ENCODE results near the gene STK17B.

Gene STK17B

DNA sequence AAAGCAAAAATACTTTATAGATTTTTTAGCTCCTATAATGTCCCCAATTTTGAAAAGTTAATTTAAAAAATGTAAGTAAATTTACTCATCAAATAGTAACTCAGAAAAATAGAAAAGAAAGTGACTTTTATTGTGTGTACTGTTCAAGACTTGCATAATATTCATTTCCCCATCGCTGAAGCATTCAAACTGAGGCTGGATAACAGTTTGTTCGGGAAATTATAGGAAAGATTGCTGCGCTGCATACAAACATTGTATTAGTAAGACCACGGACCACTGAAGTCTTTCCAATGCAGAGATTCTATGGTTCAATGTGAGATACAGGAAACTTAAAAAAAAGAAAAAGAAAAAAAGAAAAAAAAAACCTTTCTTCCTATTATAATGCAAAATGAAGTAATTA lies 10.4 kb downstream of the STK17B start:
- Histone ChIP-seq H3K9me3 (ENCODE audit: control insufficient read depth, insufficient read depth, low read depth, low read length) (no peaks in the 10 kb centered on the region), H3K4me3 (ENCODE audit: low read depth, low read length) (no peak overlapping the region), H3K36me3 (ENCODE audit: control insufficient read depth in 2 of 2, insufficient read depth in 1 of 2, low read length in 2 of 2) (peaks cover 16 to 18% of the 10 kb centered on the region in 2 experiments), H3K27ac (ENCODE audit: extremely low read depth, low read depth, low read length) (no peak overlapping the region), H3K4me1 (ENCODE audit: control insufficient read depth, insufficient read depth, low read length) (peaks cover 6% of the 10 kb centered on the region; the same call in 1 of the 2 replicates)
- TF ChIP-seq ZNF184 (tag by site-specific recombination; IDR thresholded peaks at IDR 0.05) = no peak
- TF ChIP-seq, protein P1, sequence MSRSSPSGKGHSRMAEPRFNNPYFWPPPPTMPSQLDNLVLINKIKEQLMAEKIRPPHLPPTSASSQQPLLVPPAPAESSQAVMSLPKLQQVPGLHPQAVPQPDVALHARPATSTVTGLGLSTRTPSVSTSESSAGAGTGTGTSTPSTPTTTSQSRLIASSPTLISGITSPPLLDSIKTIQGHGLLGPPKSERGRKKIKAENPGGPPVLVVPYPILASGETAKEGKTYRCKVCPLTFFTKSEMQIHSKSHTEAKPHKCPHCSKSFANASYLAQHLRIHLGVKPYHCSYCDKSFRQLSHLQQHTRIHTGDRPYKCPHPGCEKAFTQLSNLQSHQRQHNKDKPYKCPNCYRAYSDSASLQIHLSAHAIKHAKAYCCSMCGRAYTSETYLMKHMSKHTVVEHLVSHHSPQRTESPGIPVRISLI (tag by site-specific recombination; IDR thresholded peaks at IDR 0.05) = 0 out of 2 replicates have a peak, but pooled peaks have one; percentile 34
- CTCF ChIA-PET = no interaction called here
- POLR2A ChIA-PET = interaction anchor here (2.4 kb wide), 1 partner anchor 10 kb away, joined by 8 read pairs; the partner anchor contains the start of gene STK17B

DNA sequence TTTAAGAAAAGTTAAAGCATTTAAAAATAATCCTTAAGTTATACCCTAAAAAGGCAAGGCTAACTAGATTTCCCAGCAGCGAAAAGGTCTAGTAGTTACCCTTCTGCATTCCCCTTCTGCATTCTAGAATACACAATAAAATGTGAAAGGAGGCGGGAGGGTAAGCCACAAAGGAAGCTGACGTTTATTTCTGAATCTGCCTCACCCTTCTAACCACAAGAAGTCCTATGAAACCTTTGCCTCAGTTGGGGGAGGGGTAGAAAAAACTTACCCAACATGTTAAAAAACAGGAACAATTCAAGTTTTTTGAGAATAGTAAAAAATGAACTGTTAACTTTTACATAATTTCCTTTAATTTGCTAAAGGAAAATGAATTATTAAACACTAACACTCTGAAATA lies 11.3 kb downstream of the STK17B start:
- H3K27ac ChIP-seq (ENCODE audit: extremely low read depth, low read depth, low read length) = no peak overlapping the region
- CTCF ChIA-PET = interaction anchor here (0.8 to 1.1 kb wide), 2 partner anchors 82 to 116 kb away, joined by 4 read pairs; no protein-coding TSS in a partner anchor
- no peaks in the 10 kb centered on the region for H3K9me3 ChIP-seq (ENCODE audit: control insufficient read depth, insufficient read depth, low read depth, low read length)
- H3K36me3 ChIP-seq (ENCODE audit: control insufficient read depth in 2 of 2, insufficient read depth in 1 of 2, low read length in 2 of 2) = peaks cover 16 to 23% of the 10 kb centered on the region in 2 experiments
- peaks cover 6% of the 10 kb centered on the region; the same call in 1 of the 2 replicates for H3K4me1 ChIP-seq (ENCODE audit: control insufficient read depth, insufficient read depth, low read length)
- H3K4me3 ChIP-seq (ENCODE audit: low read depth, low read length) = no peak overlapping the region
- TF ChIP-seq ZNF561 (tag by site-specific recombination; IDR thresholded peaks at IDR 0.05; ENCODE audit: borderline replicate concordance) (no peak), ZNF426 (tag by site-specific recombination; IDR thresholded peaks at IDR 0.05) (no peak), ZNF433 (tag by site-specific recombination; IDR thresholded peaks at IDR 0.05; ENCODE audit: low read depth) (no peak), ZNF140 (tag by site-specific recombination; IDR thresholded peaks at IDR 0.05) (no peak), ZNF138 (tag by site-specific recombination; IDR thresholded peaks at IDR 0.05; ENCODE audit: borderline replicate concordance) (no peak), ZBTB17 (tag by site-specific recombination; IDR thresholded peaks at IDR 0.05) (no peak), ZNF626 (tag by site-specific recombination; IDR thresholded peaks at IDR 0.05) (no peak), WT1 (tag by site-specific recombination; IDR thresholded peaks at IDR 0.05) (peak; percentile 26; the same call in 1 of the 2 replicates), SCRT2 (tag by site-specific recombination; IDR thresholded peaks at IDR 0.05) (no peak), ZNF24 (tag by site-specific recombination; IDR thresholded peaks at IDR 0.05) (no peak)
- TF ChIP-seq, protein P2, sequence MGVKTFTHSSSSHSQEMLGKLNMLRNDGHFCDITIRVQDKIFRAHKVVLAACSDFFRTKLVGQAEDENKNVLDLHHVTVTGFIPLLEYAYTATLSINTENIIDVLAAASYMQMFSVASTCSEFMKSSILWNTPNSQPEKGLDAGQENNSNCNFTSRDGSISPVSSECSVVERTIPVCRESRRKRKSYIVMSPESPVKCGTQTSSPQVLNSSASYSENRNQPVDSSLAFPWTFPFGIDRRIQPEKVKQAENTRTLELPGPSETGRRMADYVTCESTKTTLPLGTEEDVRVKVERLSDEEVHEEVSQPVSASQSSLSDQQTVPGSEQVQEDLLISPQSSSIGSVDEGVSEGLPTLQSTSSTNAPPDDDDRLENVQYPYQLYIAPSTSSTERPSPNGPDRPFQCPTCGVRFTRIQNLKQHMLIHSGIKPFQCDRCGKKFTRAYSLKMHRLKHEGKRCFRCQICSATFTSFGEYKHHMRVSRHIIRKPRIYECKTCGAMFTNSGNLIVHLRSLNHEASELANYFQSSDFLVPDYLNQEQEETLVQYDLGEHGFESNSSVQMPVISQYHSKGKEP (tag by site-specific recombination; IDR thresholded peaks at IDR 0.05) = 0 out of 2 replicates have a peak, but pooled peaks have one; percentile 24
- TF ChIP-seq, protein P3, sequence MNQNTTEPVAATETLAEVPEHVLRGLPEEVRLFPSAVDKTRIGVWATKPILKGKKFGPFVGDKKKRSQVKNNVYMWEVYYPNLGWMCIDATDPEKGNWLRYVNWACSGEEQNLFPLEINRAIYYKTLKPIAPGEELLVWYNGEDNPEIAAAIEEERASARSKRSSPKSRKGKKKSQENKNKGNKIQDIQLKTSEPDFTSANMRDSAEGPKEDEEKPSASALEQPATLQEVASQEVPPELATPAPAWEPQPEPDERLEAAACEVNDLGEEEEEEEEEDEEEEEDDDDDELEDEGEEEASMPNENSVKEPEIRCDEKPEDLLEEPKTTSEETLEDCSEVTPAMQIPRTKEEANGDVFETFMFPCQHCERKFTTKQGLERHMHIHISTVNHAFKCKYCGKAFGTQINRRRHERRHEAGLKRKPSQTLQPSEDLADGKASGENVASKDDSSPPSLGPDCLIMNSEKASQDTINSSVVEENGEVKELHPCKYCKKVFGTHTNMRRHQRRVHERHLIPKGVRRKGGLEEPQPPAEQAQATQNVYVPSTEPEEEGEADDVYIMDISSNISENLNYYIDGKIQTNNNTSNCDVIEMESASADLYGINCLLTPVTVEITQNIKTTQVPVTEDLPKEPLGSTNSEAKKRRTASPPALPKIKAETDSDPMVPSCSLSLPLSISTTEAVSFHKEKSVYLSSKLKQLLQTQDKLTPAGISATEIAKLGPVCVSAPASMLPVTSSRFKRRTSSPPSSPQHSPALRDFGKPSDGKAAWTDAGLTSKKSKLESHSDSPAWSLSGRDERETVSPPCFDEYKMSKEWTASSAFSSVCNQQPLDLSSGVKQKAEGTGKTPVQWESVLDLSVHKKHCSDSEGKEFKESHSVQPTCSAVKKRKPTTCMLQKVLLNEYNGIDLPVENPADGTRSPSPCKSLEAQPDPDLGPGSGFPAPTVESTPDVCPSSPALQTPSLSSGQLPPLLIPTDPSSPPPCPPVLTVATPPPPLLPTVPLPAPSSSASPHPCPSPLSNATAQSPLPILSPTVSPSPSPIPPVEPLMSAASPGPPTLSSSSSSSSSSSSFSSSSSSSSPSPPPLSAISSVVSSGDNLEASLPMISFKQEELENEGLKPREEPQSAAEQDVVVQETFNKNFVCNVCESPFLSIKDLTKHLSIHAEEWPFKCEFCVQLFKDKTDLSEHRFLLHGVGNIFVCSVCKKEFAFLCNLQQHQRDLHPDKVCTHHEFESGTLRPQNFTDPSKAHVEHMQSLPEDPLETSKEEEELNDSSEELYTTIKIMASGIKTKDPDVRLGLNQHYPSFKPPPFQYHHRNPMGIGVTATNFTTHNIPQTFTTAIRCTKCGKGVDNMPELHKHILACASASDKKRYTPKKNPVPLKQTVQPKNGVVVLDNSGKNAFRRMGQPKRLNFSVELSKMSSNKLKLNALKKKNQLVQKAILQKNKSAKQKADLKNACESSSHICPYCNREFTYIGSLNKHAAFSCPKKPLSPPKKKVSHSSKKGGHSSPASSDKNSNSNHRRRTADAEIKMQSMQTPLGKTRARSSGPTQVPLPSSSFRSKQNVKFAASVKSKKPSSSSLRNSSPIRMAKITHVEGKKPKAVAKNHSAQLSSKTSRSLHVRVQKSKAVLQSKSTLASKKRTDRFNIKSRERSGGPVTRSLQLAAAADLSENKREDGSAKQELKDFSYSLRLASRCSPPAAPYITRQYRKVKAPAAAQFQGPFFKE (tag by site-specific recombination; IDR thresholded peaks at IDR 0.05; ENCODE audit: borderline replicate concordance) = no peak
- TF ChIP-seq, protein P4, sequence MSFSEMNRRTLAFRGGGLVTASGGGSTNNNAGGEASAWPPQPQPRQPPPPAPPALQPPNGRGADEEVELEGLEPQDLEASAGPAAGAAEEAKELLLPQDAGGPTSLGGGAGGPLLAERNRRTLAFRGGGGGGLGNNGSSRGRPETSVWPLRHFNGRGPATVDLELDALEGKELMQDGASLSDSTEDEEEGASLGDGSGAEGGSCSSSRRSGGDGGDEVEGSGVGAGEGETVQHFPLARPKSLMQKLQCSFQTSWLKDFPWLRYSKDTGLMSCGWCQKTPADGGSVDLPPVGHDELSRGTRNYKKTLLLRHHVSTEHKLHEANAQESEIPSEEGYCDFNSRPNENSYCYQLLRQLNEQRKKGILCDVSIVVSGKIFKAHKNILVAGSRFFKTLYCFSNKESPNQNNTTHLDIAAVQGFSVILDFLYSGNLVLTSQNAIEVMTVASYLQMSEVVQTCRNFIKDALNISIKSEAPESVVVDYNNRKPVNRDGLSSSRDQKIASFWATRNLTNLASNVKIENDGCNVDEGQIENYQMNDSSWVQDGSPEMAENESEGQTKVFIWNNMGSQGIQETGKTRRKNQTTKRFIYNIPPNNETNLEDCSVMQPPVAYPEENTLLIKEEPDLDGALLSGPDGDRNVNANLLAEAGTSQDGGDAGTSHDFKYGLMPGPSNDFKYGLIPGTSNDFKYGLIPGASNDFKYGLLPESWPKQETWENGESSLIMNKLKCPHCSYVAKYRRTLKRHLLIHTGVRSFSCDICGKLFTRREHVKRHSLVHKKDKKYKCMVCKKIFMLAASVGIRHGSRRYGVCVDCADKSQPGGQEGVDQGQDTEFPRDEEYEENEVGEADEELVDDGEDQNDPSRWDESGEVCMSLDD (tag by site-specific recombination; IDR thresholded peaks at IDR 0.05) = no peak
- TF ChIP-seq, protein P5, sequence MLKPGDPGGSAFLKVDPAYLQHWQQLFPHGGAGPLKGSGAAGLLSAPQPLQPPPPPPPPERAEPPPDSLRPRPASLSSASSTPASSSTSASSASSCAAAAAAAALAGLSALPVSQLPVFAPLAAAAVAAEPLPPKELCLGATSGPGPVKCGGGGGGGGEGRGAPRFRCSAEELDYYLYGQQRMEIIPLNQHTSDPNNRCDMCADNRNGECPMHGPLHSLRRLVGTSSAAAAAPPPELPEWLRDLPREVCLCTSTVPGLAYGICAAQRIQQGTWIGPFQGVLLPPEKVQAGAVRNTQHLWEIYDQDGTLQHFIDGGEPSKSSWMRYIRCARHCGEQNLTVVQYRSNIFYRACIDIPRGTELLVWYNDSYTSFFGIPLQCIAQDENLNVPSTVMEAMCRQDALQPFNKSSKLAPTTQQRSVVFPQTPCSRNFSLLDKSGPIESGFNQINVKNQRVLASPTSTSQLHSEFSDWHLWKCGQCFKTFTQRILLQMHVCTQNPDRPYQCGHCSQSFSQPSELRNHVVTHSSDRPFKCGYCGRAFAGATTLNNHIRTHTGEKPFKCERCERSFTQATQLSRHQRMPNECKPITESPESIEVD (tag by site-specific recombination; IDR thresholded peaks at IDR 0.05) = peak; percentile 78
- TF ChIP-seq, protein P6, sequence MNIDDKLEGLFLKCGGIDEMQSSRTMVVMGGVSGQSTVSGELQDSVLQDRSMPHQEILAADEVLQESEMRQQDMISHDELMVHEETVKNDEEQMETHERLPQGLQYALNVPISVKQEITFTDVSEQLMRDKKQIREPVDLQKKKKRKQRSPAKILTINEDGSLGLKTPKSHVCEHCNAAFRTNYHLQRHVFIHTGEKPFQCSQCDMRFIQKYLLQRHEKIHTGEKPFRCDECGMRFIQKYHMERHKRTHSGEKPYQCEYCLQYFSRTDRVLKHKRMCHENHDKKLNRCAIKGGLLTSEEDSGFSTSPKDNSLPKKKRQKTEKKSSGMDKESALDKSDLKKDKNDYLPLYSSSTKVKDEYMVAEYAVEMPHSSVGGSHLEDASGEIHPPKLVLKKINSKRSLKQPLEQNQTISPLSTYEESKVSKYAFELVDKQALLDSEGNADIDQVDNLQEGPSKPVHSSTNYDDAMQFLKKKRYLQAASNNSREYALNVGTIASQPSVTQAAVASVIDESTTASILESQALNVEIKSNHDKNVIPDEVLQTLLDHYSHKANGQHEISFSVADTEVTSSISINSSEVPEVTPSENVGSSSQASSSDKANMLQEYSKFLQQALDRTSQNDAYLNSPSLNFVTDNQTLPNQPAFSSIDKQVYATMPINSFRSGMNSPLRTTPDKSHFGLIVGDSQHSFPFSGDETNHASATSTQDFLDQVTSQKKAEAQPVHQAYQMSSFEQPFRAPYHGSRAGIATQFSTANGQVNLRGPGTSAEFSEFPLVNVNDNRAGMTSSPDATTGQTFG (tag by site-specific recombination; IDR thresholded peaks at IDR 0.05; ENCODE audit: borderline replicate concordance) = no peak
- POLR2A ChIA-PET = interaction anchor here (2.4 kb wide), 1 partner anchor 11 kb away, joined by 8 read pairs; the partner anchor contains the start of gene STK17B
